ENCODE measurements around the gene IRX5.

The IRX5 gene

DNA sequence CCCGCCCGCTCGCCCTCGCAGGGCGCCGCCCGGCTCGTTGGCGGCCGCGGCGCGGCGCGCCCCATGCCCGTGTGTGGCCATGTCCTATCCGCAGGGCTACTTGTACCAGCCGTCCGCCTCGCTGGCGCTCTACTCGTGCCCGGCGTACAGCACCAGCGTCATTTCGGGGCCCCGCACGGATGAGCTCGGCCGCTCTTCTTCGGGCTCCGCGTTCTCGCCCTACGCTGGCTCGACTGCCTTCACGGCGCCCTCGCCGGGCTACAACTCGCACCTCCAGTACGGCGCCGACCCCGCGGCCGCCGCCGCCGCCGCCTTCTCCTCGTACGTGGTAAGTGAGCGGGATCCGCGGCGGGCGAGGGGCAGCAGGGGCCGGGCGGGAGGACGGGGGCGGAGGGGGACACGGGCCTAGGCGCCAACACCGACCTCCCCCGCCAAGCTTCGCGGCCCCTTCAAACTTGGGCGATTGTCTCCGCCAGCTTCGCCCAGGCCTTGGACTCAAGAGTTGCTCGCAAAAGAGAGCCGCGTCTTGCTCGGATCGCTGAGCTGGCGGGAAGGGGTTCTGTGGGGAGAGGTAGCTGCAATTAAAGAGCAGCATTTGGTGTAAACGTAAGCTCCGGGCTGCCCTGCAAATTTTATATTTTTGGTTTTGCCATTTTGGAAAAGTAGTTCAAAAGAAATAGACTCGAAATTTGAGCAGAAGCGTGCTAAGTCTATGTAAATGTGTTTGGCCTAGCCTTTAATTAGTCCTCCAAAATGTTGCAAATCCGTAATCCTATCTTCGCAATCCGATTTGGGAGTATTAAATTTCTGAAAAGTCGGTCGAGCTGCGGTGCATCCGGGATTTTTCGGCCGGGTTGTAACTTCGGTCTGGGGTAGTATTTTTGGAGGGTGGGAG lies 702 bp downstream of the IRX5 start:
- DNase-seq = no peak

DNA sequence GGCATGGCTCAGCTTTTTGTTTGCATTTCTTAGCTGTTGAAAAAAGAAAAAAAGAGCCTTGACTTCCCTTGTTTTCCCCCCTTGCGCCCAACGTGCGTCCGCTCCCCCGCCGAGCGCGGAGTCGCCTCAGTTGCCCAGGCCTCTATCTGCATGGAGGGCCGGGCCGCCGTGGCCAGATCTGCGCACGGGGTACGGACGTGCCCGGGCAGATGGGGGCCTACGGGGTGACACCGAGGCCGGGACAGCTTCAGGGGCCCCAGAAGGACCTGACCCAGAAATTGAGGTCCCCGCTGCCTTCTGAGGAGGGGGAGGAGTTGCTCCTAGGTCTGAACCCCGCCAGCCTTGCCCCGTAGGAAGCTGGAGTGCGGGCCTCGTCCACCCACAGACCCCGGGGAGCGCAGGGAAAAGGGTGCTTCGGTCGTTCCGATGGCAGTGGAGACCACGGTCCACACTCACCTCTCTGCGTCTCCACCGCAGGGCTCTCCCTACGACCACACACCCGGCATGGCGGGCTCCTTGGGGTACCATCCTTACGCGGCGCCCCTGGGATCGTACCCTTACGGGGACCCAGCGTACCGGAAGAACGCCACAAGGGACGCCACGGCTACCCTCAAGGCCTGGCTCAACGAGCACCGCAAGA lies 1.5 kb downstream of the IRX5 start:
- no peak for DNase-seq

DNA sequence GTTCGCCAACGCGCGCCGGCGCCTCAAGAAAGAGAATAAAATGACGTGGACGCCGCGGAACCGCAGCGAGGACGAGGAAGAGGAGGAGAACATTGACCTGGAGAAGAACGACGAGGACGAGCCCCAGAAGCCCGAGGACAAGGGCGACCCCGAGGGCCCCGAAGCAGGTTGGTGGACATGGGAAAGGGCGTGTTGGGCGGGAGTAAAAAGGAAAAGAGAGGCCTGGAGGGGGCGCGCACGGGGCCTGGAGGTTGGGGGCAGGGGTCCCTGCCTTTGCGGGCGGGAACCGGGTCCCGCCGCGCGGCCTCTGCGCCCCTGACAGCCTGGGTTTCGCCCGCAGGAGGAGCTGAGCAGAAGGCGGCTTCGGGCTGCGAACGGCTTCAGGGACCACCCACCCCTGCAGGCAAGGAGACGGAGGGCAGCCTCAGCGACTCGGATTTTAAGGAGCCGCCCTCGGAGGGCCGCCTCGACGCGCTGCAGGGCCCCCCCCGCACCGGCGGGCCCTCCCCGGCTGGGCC lies 2.1 kb downstream of the IRX5 start:
- DNase-seq = no peak

DNA sequence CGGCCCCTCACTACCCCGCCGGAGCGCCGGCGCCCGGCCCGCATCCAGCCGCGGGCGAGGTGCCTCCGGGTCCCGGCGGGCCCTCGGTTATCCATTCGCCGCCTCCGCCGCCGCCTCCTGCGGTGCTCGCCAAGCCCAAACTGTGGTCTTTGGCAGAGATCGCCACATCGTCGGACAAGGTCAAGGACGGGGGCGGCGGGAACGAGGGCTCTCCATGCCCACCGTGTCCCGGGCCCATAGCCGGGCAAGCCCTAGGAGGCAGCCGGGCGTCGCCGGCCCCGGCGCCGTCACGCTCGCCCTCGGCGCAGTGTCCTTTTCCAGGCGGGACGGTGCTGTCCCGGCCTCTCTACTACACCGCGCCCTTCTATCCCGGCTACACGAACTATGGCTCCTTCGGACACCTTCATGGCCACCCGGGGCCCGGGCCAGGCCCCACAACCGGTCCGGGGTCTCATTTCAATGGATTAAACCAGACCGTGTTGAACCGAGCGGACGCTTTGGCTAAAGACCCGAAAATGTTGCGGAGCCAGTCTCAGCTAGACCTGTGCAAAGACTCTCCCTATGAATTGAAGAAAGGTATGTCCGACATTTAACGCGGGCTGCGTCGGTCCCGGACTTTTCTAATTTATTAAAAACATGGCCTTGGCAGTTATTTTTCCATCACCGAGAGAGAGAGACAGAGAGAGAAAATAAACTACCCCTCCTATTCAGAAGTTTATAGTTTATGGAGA lies 2.8 kb downstream of the IRX5 start:
- DNase-seq = no peak

DNA sequence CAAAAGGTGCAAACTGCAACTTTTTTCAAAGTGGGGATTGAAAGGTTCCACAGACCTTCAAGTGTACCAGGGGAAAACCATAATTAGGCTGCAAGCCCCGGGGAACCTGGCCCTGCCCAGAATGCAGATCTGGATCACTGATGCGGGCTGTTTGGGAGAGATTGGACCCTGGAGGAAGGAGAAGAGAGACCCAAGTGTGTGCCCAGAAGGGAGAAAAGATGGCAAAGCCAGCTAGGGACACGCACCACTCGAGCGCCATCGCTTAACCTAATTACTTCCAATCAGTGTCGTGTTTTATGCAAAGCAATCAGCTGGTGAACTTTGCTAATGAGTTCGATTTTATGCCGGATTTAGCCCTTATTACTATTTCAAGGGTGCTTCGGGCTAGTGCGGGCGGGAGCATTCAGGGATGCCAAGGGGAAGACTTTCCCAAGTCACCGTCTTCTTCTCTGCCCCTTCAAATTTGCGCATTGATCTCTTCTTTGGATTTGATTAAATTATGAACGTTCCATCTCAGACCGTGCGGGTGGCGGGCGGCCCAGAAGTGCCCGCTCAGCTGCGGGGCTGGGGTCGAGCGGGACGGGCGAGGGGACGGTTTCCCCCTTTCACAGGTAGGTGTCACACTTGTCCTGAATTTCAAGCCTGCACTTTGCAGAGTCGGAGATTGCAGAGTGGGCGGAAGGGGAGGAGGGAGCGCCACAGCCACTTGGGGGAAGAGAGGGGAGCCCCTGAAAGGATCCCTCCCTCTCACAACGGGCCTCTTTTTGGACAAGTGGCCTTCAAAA lies 4.0 kb downstream of the IRX5 start:
- DNase-seq = no peak

DNA sequence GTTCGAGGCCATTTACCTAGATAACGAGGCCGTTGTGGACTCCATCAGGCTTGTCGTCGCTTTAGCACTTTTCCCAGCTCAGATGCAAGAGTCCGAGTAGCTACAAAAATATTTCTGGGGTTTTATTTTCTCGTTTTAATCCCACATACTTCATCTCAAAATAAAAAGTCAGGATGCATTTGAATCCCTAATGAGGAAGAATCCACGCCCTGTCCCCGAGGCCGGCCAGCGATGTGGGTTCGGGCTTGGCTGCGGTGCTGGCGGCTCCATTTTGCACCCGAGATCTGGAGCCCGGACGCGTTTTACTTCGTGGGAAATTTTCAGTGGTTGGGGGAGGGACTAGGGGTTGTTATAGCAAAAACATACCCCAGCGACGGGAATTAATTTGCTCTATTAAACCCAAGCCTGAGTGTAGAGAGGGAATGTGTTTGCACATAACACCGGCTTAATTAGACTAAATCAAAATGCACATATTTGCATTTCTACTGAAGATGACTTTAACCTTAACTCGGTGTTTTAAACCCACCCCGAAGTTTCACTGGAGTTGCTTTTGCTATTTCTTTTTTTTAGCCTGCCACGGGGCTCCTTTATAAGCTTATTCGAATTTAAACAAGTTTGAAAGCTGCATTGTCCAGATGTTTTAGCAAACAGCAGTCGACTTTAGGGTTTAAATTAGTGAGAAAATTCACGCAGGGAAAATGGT lies 4.8 kb downstream of the IRX5 start:
- DNase-seq = no peak

DNA sequence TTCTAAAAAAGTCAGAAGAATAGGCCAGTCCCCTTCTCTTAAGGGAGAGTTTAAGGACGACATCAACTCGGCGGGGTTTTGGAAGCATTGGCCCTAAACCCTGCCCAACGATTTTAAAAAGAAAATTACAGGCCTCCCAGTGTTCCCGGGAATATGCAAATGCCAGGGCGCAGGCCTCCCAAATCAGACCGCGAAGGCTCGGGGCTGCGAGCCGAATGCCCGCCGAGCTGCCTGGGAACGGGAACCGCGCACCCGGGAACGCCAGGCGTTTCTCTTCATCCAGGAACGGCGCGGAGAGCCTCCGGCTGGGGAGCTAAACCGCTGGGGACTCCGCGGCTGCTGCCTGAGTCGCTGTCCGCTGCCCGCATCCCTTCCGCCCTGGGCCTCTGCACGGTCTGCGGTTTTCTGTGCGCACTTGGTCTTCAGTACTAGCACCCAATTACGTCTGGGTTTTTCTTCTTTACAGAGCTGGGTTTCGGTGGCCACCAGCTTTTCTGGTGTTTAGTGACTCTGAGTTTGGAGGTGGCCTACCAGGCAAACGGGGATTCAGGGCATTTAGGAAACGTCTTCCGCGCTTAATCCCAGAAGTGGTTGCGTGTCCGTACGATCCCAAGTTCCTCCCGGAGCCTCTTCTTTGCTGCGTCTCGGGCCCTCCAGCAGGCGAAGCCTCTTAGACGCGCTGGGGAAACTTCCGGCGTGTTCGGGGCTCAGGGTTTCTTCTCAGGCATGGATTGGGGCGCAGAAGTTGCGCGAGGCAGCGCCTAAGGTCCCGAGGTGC lies 5.7 kb downstream of the IRX5 start:
- no peak for DNase-seq

DNA sequence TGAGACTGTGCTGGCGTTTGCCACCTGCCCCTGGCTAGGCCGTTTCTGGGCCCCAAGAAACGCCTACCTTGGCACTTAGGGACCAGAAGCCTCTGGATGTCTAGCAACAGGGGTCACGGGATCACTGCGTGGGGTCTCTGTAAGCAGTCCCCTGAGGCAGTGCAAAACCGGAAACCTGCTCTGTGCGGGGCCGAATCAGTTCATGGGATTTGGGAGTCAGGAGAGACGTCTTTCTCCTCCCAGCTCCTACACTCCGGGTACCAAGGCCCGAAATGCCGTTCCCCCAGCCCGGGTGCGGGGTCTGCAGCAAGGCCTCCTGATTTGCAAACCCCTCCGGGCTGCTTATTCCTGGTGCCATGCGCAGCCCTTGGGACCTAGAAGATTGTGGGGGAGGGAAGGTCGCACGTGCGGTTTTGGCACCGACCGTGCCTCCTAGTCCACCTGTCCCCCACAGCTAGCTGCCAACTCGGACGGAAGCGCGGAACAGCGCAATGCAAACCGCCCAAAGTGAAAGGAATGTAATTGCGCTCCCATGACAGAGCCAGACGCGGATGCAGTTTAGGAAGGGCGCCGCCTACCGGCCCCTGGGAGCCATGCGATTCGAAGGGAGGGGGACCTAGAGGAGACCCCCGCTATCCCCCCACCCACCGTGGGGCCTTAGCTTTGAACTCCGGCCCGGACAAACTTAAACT lies 6.5 kb downstream of the IRX5 start:
- DNase-seq = no peak

DNA sequence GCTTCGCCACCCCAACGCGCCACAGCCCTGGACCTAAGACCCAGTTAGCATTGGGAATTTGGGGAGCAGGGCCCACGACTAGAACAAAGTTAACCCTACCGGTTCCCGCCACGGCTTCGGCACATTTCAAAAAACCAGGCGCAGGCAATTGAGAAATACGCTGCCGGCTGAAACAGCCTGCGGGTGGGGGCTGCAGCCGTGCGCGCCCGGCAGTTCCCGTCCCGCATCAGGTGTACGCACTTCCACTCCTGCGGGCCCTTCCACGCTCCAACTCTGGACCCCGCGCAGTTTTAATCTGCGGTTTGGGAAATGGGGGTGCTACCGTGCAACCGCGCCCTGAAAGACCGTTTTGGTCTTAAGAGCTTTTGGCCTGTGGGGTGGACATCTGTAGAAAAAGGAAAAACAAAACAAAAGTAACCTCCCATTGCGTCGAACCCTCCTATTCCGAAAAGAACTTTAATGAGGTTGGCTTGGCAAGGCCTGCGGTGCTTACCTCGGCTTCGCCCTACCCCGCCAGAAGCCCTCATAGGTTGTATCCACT lies 7.1 kb downstream of the IRX5 start:
- no peak for DNase-seq

DNA sequence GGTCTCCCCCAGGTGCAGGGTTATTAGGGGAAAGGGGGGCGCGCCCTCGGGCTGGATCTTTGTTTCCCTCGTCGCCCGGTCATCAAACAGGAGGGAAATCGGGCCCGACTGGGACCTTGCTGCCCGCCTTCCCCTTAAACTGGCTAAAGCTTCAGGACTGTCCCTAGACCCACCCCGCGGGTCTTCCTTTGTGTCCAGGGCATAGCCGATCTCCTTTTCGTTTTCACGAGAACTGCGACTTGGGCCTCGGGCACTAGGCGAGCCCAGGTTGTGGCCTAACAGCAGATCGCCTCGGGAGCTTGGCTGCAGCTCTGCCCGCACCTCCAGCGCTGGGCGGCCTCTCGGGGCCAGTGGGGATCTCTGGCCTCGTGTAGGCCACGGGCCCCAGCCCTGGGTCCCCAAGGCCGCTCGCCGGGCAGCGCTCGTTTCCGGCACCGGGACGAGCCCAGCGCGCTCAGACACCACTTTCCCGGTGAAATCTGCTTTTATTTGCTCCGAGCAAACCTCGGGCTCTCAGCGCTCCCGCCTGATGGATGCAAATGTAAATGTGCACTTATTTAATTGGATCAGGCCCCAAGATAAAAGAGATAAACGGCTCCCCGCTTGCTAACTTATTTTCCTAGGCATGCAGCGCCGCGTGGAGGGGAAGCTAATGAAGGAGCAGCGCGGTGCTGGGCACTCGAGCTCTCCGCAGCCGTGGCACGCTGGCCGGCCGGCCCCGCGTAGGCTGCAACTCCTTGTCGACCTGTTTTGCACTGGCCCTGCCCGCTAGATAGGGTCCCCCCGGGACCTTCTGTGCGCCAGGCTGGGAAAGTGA lies 7.8 kb downstream of the IRX5 start:
- DNase-seq = no peak

DNA sequence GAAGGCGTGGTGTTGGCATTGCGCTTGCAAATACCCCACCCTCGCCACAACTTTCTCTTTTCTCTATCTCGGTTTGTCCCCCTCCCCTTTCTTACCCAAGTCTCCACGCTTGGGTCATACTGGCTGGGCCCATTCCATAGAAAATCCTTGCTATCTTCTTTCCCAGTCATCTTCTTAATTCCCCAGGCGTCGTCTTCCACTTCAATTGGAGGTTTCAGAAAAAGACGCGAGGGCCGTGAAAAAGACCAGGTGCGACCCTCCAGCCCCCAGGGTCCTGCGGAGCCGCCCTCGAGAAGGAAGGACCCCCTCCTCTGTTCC lies 8.3 kb downstream of the IRX5 start:
- DNase-seq = no peak

DNA sequence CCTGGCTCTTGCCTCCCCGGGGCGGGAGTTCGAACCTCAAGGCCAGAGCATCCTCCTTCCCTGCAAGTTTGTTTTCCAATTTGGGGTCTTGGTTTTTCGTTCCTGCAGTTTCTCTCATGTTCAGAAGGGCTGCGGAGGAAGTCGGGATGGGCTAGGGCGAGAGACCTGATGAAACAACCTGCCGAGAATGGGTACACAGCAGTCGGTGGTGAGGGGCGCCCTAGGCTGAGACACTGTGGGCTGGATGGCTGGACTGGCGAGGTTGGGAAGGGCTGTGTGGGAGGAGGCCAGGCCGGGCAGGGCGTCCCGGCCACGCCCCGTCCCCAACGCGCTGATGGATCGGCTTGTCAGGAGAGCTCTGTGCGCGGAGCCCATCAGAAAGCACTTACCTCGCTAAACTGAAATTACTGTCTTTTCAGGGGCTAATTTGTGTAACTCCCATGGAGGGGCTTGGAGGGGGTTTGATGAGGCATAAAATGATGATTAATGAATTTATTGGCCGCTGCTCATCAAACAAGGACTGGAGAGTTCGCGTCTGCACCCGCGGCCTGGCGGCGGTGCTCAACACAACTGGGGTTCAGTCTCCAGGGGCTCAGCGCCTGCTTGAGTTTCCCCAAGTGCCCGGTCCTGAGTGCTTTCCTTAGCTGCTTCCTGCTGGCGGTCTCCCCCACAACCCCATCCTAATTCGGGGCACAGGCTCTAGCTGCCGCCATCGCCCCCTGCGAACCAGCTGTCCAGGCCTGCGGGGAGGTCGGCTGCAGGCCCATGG lies 9.0 kb downstream of the IRX5 start:
- no peak for DNase-seq

DNA sequence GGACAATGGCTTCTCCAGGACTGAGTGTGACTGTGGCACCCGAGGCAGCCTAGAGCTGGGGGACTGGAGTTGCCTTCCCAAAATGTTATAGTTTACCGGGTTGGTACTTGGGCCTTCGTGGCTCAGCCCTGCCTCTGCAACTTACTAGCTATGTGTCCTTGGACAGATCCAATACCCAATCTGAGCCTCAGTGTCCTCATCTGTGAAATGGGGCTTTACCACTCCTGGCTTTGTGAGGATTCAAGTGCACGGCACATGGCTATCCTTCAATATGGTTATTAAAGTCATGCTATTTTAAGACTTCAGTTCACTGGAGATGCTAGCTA lies 9.6 kb downstream of the IRX5 start:
- DNase-seq = no peak

DNA sequence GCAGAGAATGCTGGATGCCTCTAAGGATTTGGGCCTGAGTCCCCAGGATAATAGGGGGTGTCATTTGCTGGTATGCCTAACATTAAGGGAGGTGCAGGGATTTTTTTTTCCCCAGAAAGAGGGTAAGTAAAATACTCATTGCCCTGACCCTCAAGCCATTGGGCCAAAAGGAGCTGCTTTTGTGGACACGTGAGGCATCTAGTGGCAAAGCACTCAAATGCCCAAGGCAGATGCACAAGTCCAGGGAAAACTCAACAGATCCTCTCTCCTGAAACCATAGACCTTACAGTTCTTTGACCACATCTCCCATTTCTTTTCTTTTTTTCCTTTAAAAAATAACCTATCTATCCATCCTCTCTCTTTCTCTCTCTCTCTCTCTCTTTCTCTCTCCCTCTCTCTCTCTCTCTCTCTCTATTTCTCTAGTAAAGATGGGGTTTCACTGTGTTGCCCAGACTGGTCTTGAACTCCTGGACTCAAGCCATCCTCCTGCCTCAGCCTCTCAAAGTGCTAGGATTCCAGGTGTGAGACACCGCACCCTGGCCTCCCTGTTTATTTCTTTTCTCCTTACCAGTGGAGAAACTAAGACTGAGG lies 11.8 kb downstream of the IRX5 start:
- no peak for DNase-seq

DNA sequence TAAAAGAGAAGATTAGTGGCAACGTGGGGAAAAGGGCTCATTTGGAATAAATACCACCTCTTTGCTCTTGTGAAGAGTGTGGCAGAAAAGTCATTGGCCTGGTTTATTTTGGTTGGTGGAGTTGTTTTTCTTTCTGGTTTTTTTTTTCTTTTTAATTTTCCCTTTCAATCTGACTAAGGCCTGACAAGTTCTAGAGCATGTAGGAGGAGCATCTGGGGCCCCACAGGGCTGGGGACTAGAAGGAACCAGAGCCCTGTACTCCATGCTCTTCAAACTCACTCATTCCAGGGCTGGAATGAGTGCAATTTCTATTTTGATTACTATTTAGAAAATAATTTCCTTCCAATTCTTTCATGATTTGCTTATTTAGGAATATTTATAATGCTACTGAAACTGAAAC lies 13.3 kb downstream of the IRX5 start:
- no peak for DNase-seq

DNA sequence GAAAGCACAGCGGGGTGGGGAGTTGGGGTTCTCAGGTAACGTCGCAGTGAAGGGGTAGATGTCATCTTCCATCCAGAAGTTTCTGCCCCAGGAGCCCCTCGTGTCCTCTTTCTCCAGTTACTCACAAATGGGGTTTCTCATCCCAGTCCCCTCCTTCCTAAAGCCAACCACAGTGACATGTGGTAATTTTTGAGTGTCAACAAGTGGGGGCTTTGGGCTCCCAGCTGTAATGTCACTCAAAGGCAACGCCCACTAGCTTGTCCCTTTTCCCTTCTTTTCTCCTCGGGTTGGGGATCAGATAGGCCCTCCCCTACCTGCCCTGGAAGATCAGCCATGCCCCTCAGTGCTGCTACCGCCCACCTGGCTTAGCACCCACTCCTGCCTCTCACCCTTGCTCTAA lies 14.4 kb downstream of the IRX5 start:
- no peak for DNase-seq

DNA sequence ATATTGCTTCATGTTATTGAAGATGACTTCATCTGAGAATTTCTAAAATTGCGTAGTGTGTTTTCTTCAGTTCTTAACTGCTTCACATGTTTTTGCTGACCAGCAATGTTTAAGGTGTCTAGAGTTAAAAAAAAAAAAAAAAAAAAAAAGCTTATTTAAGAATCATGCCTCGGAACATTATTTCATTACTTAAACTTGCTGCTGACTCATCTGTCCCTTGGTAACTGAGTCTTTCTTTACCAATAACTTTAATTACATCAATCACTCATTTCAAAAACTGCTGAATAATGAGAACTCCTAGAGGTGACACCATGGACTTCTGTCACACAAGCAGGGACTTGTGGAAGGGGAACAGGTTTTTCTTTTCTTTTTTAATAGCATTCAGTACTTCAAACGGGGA lies 16.2 kb downstream of the IRX5 start:
- DNase-seq = no peak

DNA sequence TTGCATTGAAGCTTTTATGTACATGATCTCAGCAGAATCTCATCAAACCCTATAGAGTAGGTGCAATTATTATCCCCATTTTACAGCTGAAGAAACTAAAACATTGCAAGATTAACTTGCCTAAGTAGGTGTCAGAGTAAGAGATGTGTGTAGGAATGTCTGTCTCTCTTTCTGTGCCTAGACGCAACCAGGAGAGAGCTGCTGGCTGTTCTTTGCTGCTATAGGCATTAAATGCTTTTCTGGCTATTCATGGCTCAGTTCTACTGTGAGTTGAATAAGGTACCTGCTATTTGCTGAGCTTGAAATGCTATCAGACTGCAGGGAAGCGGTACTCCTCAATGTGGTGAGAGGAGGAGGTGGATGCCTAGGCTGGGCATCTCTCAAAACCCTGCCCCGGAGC lies 17.0 kb downstream of the IRX5 start:
- no peak for DNase-seq

DNA sequence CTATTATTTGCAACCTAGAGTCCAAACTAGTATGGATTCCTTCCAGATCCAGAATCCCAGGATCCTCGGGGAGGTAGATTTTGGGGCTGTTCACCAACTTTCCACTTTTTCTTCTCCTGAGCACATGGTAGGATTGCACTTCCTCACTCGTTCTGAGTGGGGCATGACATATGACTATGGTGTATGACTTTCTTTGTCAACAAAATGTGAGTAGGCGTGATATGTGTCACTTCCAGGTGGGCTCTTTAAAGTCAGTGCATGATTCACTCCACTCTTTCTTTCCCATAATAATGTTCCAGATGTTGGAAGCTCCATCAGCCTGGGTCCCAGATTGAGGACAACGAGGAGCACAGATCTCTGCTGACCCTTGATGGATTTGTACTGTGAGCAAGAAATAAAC lies 21.5 kb downstream of the IRX5 start:
- no peak for DNase-seq

Measured in CD4-positive, alpha-beta T cell treated with Interleukin-4 for 1 hour (primary cell).